ENCODE measurements around the gene FBXO31. TPM values are rescaled to one million over a fixed set of nuclear protein-coding genes. Genes with fewer than 3 reads are reported as not detected.

Gene FBXO31
- total RNA-seq, 1 donor from 2014 or later: 28.9 TPM

- no peak for DNase-seq (ENCODE audit: low read depth)
- Histone ChIP-seq H3K27me3 (ENCODE audit: control insufficient read depth, insufficient read depth, low read length) (no peaks in the 10 kb centered on the region), H3K4me3 (ENCODE audit: low read depth, low read length) (no peak overlapping the region), H3K36me3 (ENCODE audit: control insufficient read depth, insufficient read depth, low read length) (no peaks in the 10 kb centered on the region)
- no peak for TF ChIP-seq CTCF (IDR thresholded peaks at IDR 0.05; ENCODE audit: insufficient read depth, low read length, poor library complexity, severe bottlenecking)
These were observed 11.7 kb upstream of the FBXO31 start for GRCh38 chr16:87395181-87395842.

- DNase-seq (ENCODE audit: low read depth): no peak
- Histone ChIP-seq H3K4me3 (ENCODE audit: low read depth, low read length) (peak overlapping the region; percentile 88), H3K27me3 (ENCODE audit: control insufficient read depth, insufficient read depth, low read length) (no peaks in the 10 kb centered on the region), H3K36me3 (ENCODE audit: control insufficient read depth, insufficient read depth, low read length) (no peaks in the 10 kb centered on the region)
- no peak for TF ChIP-seq CTCF (IDR thresholded peaks at IDR 0.05; ENCODE audit: insufficient read depth, low read length, poor library complexity, severe bottlenecking)
These were observed 10.1 kb upstream of the FBXO31 start for GRCh38 chr16:87393680-87394055.

GRCh38 chr16:87392821-87393679 lies 9.5 kb upstream of the FBXO31 start:
- Histone ChIP-seq H3K27me3 (ENCODE audit: control insufficient read depth, insufficient read depth, low read length) (no peaks in the 10 kb centered on the region), H3K36me3 (ENCODE audit: control insufficient read depth, insufficient read depth, low read length) (no peaks in the 10 kb centered on the region), H3K4me3 (ENCODE audit: low read depth, low read length) (peak overlapping the region; percentile 88)
- peak; percentile 10 for TF ChIP-seq CTCF (IDR thresholded peaks at IDR 0.05; ENCODE audit: insufficient read depth, low read length, poor library complexity, severe bottlenecking)
- DNase-seq (ENCODE audit: low read depth): no peak

- Histone ChIP-seq H3K27me3 (ENCODE audit: control insufficient read depth, insufficient read depth, low read length) (no peaks in the 10 kb centered on the region), H3K4me3 (ENCODE audit: low read depth, low read length) (peak within 1 kb of the TSS; percentile 88), H3K36me3 (ENCODE audit: control insufficient read depth, insufficient read depth, low read length) (no peaks in the 10 kb centered on the region)
- TF ChIP-seq CTCF (IDR thresholded peaks at IDR 0.05; ENCODE audit: insufficient read depth, low read length, poor library complexity, severe bottlenecking): no peak
- peak; percentile 55 for DNase-seq (ENCODE audit: low read depth)
These were observed 8.6 kb upstream of the FBXO31 start, which contains the start of gene MAP1LC3B for GRCh38 chr16:87391950-87392820. TSS of gene MAP1LC3B (plus strand) at chr16:87392336. CDS start at chr16:87392428, 92 bp downstream.

- peak overlapping the region; percentile 76 for H3K4me3 ChIP-seq (ENCODE audit: low read depth, low read length)
- no peak for DNase-seq (ENCODE audit: low read depth)
- H3K36me3 ChIP-seq (ENCODE audit: control insufficient read depth, insufficient read depth, low read length): no peaks in the 10 kb centered on the region
- H3K27me3 ChIP-seq (ENCODE audit: control insufficient read depth, insufficient read depth, low read length): no peaks in the 10 kb centered on the region
- TF ChIP-seq CTCF (IDR thresholded peaks at IDR 0.05; ENCODE audit: insufficient read depth, low read length, poor library complexity, severe bottlenecking): no peak
These were observed 7.9 kb upstream of the FBXO31 start for GRCh38 chr16:87391324-87391949.
